Endothelial cell of umbilical vein (primary cell): ENCODE results near the gene WNT9A. TPM values are rescaled to one million over a fixed set of nuclear protein-coding genes. Genes with fewer than 3 reads are reported as not detected.

Source experiments
- BruUV-seq: library from RNA; stranded (reverse); fragments of 400-500 nt; replicated peaks from 2 replicates; lab custom pipeline; 2021; lab: Mats Ljungman, UMichigan
- CTCF ChIA-PET: fragments of 300-600, 350-600 bp; sonication (Branson Sonifier 250); formaldehyde crosslinking; loops from one replicate; lab custom pipeline; 2021; ENCODE audit warnings: antibody characterized with exemption, inconsistent platforms; lab: Charles Lee
- POLR2A ChIA-PET: fragments of 300-600, 350-600 bp; sonication (Branson Sonifier 250); formaldehyde crosslinking; loops from one replicate; lab custom pipeline; 2021; ENCODE audit warnings: antibody characterized with exemption, inconsistent platforms; lab: Charles Lee
- DNase-seq: peaks from one replicate; pipeline ENCODE4 v3.0.0-alpha.2; 2011; ENCODE audit warnings: low read depth, low spot score
- FAIRE-seq: peaks from 2 replicates; lab custom pipeline; 2011; peaks lifted over from hg19 to GRCh38; lab: Jason Lieb, UNC
- H2AFZ ChIP-seq: 2 replicates; pipeline ENCODE4 v1.6.0; 2012; ENCODE audit warnings: low read depth, low read length, control low read depth, inconsistent platforms
- H3K27ac ChIP-seq: 2 replicates; pipeline ENCODE4 v1.5.1; 2011; ENCODE audit warnings: low read depth, mild to moderate bottlenecking, control low read depth, low read length, moderate library complexity; ENCODE audit not compliant: insufficient read depth
- H3K27me3 ChIP-seq, 2 experiments: 2 replicates each; pipeline versions ENCODE4 v1.6.0 to v1.6.1; 2011; ENCODE audit warnings: low read length in 2 of 2, mixed read lengths in 1 of 2; ENCODE audit not compliant: control insufficient read depth in 2 of 2, insufficient read depth in 2 of 2
- H3K36me3 ChIP-seq, 2 experiments: 2 replicates in 1 of 2; 3 replicates in 1 of 2; pipeline ENCODE4 v1.5.1; 2011; ENCODE audit warnings: low read length in 2 of 2, mild to moderate bottlenecking in 1 of 2, moderate library complexity in 1 of 2; ENCODE audit not compliant: control insufficient read depth in 2 of 2, insufficient read depth in 2 of 2; ENCODE audit errors: extremely low read depth in 1 of 2
- H3K4me1 ChIP-seq: 3 replicates; pipeline ENCODE4 v1.5.1; 2011; ENCODE audit warnings: mild to moderate bottlenecking, low read length; ENCODE audit not compliant: control insufficient read depth, insufficient read depth; ENCODE audit errors: extremely low read depth
- H3K4me2 ChIP-seq: 2 replicates; pipeline ENCODE4 v1.6.1; 2011; ENCODE audit warnings: low read length, control low read depth, mixed read lengths; ENCODE audit not compliant: insufficient read depth
- H3K4me3 ChIP-seq, 3 experiments: fragments of 200-600 bp in 1 of 3; sonication (generic), shearing (Covaris generic) in 1 of 3; replicated peaks in 1 of 3; 2 replicates each; pipeline ENCODE4 v1.5.1; 2011 to 2016; ENCODE audit warnings: control low read depth in 3 of 3, low read length in 3 of 3, mild to moderate bottlenecking in 2 of 3, inconsistent platforms in 1 of 3, low read depth in 1 of 3, moderate library complexity in 1 of 3; ENCODE audit not compliant: insufficient read depth in 1 of 3
- H3K79me2 ChIP-seq: 2 replicates; pipeline ENCODE4 v1.6.0; 2012; ENCODE audit warnings: low read length, inconsistent platforms; ENCODE audit not compliant: control insufficient read depth, insufficient read depth
- H3K9ac ChIP-seq: replicated peaks from 2 replicates; pipeline ENCODE3; 2011; ENCODE audit warnings: low read length, control low read depth; ENCODE audit not compliant: insufficient read depth; ENCODE audit errors: extremely low read depth
- H3K9me1 ChIP-seq: replicated peaks from 3 replicates; pipeline ENCODE4 v1.6.0; 2011; ENCODE audit warnings: mild to moderate bottlenecking, low read length; ENCODE audit not compliant: control insufficient read depth, insufficient read depth; ENCODE audit errors: extremely low read depth
- H3K9me3 ChIP-seq: replicated peaks from 2 replicates; pipeline ENCODE4 v1.5.1; 2012; ENCODE audit warnings: low read length, inconsistent platforms; ENCODE audit not compliant: control insufficient read depth, insufficient read depth
- H4K20me1 ChIP-seq: replicated peaks from 2 replicates; pipeline ENCODE3; 2011; ENCODE audit warnings: mild to moderate bottlenecking, low read length; ENCODE audit not compliant: control insufficient read depth, insufficient read depth; ENCODE audit errors: extremely low read depth
- FOS ChIP-seq: IDR thresholded peaks from 2 replicates; pipeline ENCODE4 v1.6.1; 2011; ENCODE audit warnings: mild to moderate bottlenecking, low read length, moderate library complexity, borderline replicate concordance; ENCODE audit not compliant: insufficient read depth
- GATA2 ChIP-seq: IDR thresholded peaks from 2 replicates; pipeline ENCODE4 v1.7.0; 2011; ENCODE audit warnings: low read depth, mild to moderate bottlenecking, moderate library complexity, mixed read lengths, low read length; ENCODE audit not compliant: insufficient read length, insufficient read depth
- MYC ChIP-seq: IDR thresholded peaks from one replicate; pipeline ENCODE4 v1.6.1; 2011; ENCODE audit warnings: mild to moderate bottlenecking, low read depth, low read length
- POLR2AphosphoS5 ChIP-seq: IDR thresholded peaks from 2 replicates; pipeline ENCODE4 v1.6.1; 2012; ENCODE audit warnings: low read depth, mild to moderate bottlenecking, control low read depth, low read length, moderate library complexity; ENCODE audit not compliant: insufficient read depth
- dilution Hi-C: fragments of 300-500 bp; cut with MboI; formaldehyde crosslinking; loops from one replicate; pipeline ENCODE4 v1.15.0; 2019; ENCODE audit warnings: low sequenced_read_pairs; ENCODE audit not compliant: extremely low pct_ligation_motif_present
- intact Hi-C: fragments of 100-400 bp; cut with micrococcal nuclease; formaldehyde crosslinking; loops from one replicate; pipeline ENCODE4 v1.10.0; 2022
- polyA plus RNA-seq, 4 experiments: library from polyadenylated mRNA; depleted of rRNA in 3 of 4; stranded (reverse) in 3 of 4; unstranded in 1 of 4; fragments of >200 nt; gene quantifications; 2 replicates each; pipeline versions ENCODE4 v1.2.1 to v1.2.3, GENCODE V29; 2011 to 2012; ENCODE audit warnings: missing spikeins in 1 of 4
- total RNA-seq: library from RNA; stranded (reverse); gene quantifications from 2 replicates; pipeline ENCODE4 v1.2.3, GENCODE V29; 2021
- TF ChIP-seq, protein P1 (sequence below), 2 donors: IDR thresholded peaks; 1 replicate in 1 of 2; 2 replicates in 1 of 2; pipeline ENCODE4 v1.5.1; 2011; ENCODE audit warnings: low read length in 2 of 2, mild to moderate bottlenecking in 2 of 2, moderate library complexity in 2 of 2, control low read depth in 1 of 2, inconsistent platforms in 1 of 2, low read depth in 1 of 2; ENCODE audit not compliant: insufficient read depth in 1 of 2; ENCODE audit errors: extremely low read depth in 1 of 2
- TF ChIP-seq, protein P2 (sequence below): IDR thresholded peaks from 2 replicates; pipeline ENCODE4 v1.6.1; 2011; ENCODE audit not compliant: insufficient read depth, insufficient read length

The WNT9A gene
- total and polyA plus RNA-seq, 2 donors (not counting 3 experiments of a cell fraction or from before 2014, with no cell fraction given) = 5.4 to 6.2 TPM

DNA sequence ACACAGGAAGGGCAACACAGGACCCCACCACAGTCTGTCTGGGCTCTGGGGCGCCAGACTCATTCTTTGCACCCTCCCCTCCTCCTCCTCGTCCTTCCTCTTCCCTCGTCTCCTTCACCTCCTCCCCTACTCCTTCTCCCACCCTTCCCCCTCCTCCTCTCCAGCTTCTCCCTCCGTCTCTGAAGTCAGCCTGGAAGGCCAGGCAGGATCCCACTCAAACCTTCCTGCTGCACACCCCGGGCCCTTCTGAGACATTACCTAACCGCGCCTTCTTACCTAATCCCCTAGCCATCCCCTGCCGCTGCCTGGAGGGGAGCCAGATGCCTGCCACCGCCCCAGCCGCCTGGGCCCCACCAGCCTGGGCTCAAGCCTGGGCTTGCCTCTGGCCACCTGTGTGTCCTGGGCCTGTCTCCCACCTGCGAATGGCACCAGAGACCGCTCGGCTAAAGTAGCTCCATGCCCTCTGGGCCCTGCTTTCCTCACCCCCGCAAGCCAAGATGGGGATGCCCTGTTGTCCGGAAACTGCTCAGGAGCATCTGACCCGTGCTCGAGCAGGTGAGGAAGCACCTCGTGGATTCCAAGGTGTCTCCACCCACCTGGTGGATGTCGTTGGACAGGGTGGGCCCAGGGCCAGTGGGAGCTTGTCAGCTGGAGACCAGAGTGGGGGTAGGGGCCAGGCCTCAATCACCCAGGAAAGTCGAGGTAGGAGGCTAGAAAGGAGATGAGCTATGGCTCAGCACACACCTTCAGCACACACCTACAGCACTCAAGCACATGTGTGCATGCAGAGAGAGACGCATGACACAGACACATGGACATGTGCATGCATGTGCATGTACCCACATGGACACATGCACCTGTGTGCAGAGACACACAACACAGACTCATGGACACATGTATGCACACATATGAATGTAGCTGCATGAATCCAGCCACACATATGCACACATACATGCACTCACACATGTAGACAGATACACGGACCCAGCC, 31.9 kb downstream of the WNT9A start:
- no peaks in the 10 kb centered on the region for H3K36me3 ChIP-seq
- H3K4me3 ChIP-seq = no peak overlapping the region
- peaks cover 0 to 2% of the 10 kb centered on the region in 2 experiments for H3K27me3 ChIP-seq
- no peaks in the 10 kb centered on the region for H3K4me1 ChIP-seq
- FAIRE-seq (no peak), DNase-seq (no peak)
- no peaks in the 10 kb centered on the region for H3K9me3 ChIP-seq
- H3K9me1 ChIP-seq = no peaks in the 10 kb centered on the region
- POLR2A ChIA-PET = no interaction called here
- CTCF ChIA-PET = no interaction called here
- no peak overlapping the region for H3K9ac ChIP-seq
- BruUV-seq = no TSS peak
- dilution Hi-C loops (no loop called here), intact Hi-C loops (no loop called here)
- no peak overlapping the region for H3K4me2 ChIP-seq
- TF ChIP-seq MYC = no peak
- TF ChIP-seq, protein P1, sequence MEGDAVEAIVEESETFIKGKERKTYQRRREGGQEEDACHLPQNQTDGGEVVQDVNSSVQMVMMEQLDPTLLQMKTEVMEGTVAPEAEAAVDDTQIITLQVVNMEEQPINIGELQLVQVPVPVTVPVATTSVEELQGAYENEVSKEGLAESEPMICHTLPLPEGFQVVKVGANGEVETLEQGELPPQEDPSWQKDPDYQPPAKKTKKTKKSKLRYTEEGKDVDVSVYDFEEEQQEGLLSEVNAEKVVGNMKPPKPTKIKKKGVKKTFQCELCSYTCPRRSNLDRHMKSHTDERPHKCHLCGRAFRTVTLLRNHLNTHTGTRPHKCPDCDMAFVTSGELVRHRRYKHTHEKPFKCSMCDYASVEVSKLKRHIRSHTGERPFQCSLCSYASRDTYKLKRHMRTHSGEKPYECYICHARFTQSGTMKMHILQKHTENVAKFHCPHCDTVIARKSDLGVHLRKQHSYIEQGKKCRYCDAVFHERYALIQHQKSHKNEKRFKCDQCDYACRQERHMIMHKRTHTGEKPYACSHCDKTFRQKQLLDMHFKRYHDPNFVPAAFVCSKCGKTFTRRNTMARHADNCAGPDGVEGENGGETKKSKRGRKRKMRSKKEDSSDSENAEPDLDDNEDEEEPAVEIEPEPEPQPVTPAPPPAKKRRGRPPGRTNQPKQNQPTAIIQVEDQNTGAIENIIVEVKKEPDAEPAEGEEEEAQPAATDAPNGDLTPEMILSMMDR (IDR thresholded peaks at IDR 0.05; ENCODE audit: extremely low read depth in 1 of 2, insufficient read depth in 1 of 2, low read depth in 1 of 2, low read length in 2 of 2) = no peak
- no peak for TF ChIP-seq FOS
- TF ChIP-seq POLR2AphosphoS5 = no peak
- no peak for TF ChIP-seq GATA2
- TF ChIP-seq, protein P2, sequence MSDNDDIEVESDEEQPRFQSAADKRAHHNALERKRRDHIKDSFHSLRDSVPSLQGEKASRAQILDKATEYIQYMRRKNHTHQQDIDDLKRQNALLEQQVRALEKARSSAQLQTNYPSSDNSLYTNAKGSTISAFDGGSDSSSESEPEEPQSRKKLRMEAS = no peak
- no peak overlapping the region for H2AFZ ChIP-seq
- H3K27ac ChIP-seq = no peak overlapping the region
- no peaks in the 10 kb centered on the region for H4K20me1 ChIP-seq
- no peaks in the 10 kb centered on the region for H3K79me2 ChIP-seq
